MCF 10A (cell line): ENCODE data around the gene ZFAND3. TPM values are rescaled to one million over a fixed set of nuclear protein-coding genes. Genes with fewer than 3 reads are reported as not detected.

Source experiments
- BruUV-seq: library from RNA; stranded (reverse); fragments of 400-500 nt; replicated peaks from 2 replicates; lab custom pipeline; 2021; lab: Mats Ljungman, UMichigan
- CTCF ChIA-PET: fragments of 300-600 bp; sonication (Branson Sonifier 250); formaldehyde crosslinking; extraction: SDS; loops from one replicate; lab custom pipeline; 2021; ENCODE audit warnings: antibody characterized with exemption, inconsistent platforms; lab: Yijun Ruan, JAX
- POLR2A ChIA-PET: fragments of 300-600, 350-650 bp; sonication (Branson Sonifier 250); formaldehyde crosslinking; extraction: SDS; loops from one replicate; lab custom pipeline; 2020; ENCODE audit warnings: antibody characterized with exemption, inconsistent platforms; lab: Yijun Ruan, JAX
- DNase-seq: peaks from one replicate; pipeline ENCODE4 v3.0.0-alpha.2; 2018; ENCODE audit not compliant: unreplicated experiment
- H3K27ac Mint-ChIP-seq: one replicate; pipeline ENCODE4 v1.8.0; 2022; ENCODE audit warnings: mild to moderate bottlenecking, low read depth, mixed read lengths; ENCODE audit not compliant: unreplicated experiment
- H3K27me3 Mint-ChIP-seq: one replicate; pipeline ENCODE4 v1.8.0; 2022; ENCODE audit warnings: mixed read lengths; ENCODE audit not compliant: insufficient read depth, unreplicated experiment
- H3K36me3 Mint-ChIP-seq: one replicate; pipeline ENCODE4 v1.8.0; 2022; ENCODE audit warnings: mild to moderate bottlenecking, moderate library complexity, mixed read lengths; ENCODE audit not compliant: insufficient read depth, unreplicated experiment
- H3K4me1 Mint-ChIP-seq: one replicate; pipeline ENCODE4 v1.8.0; 2022; ENCODE audit warnings: mixed read lengths; ENCODE audit not compliant: insufficient read depth, unreplicated experiment
- H3K4me3 Mint-ChIP-seq: one replicate; pipeline ENCODE4 v1.8.0; 2022; ENCODE audit warnings: mild to moderate bottlenecking, moderate library complexity, mixed read lengths; ENCODE audit not compliant: unreplicated experiment
- H3K9me3 Mint-ChIP-seq: one replicate; pipeline ENCODE4 v1.8.0; 2022; ENCODE audit warnings: mixed read lengths; ENCODE audit not compliant: unreplicated experiment
- intact Hi-C: fragments of 100-400 bp; cut with micrococcal nuclease; formaldehyde crosslinking; loops from 2 replicates; pipeline ENCODE4 v1.14.1; 2022
- total RNA-seq: library from RNA; stranded (reverse); gene quantifications from 2 replicates; pipeline ENCODE4 v1.2.3, GENCODE V29; 2022
- TF ChIP-seq, protein P1 (sequence below): fragments of 200-600 bp; IDR thresholded peaks from one replicate; pipeline ENCODE4 v1.8.0; 2022; ENCODE audit warnings: antibody characterized with exemption, mild to moderate bottlenecking; ENCODE audit not compliant: unreplicated experiment

ZFAND3 gene
- total RNA-seq, 1 experiment from 2014 or later, result 100 TPM

DNA sequence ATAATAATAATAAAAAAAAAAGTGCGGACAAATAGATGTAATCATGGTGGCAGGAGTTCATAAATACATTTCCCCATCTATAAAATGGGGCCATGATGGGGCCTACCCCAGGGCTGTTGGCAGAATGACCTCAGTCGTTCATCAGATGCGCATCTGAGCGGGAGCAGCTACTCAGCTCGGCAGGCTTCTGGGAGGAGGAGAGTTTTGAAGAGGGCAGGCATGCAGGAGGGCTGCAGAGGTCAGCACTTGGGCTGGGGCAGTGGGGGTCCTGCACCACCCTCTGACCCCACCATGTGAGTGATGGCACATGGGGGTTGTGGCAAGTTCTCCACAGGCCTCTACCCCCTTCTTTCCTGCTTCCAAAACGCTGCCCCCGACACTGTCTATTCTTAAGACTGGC is 373.5 kb downstream of the ZFAND3 start:
- DNase-seq, result no peak
- POLR2A ChIA-PET, result interaction anchor here (0.5 kb wide), 1 partner anchor 99 kb away, joined by 3 read pairs; no protein-coding TSS in a partner anchor
- no peak overlapping the region for H3K27ac Mint-ChIP-seq
- no peaks in the 10 kb centered on the region for H3K4me1 Mint-ChIP-seq
- H3K9me3 Mint-ChIP-seq, result no peaks in the 10 kb centered on the region
- TF ChIP-seq, protein P1, sequence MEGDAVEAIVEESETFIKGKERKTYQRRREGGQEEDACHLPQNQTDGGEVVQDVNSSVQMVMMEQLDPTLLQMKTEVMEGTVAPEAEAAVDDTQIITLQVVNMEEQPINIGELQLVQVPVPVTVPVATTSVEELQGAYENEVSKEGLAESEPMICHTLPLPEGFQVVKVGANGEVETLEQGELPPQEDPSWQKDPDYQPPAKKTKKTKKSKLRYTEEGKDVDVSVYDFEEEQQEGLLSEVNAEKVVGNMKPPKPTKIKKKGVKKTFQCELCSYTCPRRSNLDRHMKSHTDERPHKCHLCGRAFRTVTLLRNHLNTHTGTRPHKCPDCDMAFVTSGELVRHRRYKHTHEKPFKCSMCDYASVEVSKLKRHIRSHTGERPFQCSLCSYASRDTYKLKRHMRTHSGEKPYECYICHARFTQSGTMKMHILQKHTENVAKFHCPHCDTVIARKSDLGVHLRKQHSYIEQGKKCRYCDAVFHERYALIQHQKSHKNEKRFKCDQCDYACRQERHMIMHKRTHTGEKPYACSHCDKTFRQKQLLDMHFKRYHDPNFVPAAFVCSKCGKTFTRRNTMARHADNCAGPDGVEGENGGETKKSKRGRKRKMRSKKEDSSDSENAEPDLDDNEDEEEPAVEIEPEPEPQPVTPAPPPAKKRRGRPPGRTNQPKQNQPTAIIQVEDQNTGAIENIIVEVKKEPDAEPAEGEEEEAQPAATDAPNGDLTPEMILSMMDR, result no peak
- no peak overlapping the region for H3K4me3 Mint-ChIP-seq
- BruUV-seq, result no TSS peak
- intact Hi-C loops, result no loop called here
- peaks cover 6% of the 10 kb centered on the region for H3K36me3 Mint-ChIP-seq
- CTCF ChIA-PET, result interaction anchor here (0.5 kb wide), 1 partner anchor 34 kb away, joined by 3 read pairs; no protein-coding TSS in a partner anchor
- H3K27me3 Mint-ChIP-seq, result no peaks in the 10 kb centered on the region

DNA sequence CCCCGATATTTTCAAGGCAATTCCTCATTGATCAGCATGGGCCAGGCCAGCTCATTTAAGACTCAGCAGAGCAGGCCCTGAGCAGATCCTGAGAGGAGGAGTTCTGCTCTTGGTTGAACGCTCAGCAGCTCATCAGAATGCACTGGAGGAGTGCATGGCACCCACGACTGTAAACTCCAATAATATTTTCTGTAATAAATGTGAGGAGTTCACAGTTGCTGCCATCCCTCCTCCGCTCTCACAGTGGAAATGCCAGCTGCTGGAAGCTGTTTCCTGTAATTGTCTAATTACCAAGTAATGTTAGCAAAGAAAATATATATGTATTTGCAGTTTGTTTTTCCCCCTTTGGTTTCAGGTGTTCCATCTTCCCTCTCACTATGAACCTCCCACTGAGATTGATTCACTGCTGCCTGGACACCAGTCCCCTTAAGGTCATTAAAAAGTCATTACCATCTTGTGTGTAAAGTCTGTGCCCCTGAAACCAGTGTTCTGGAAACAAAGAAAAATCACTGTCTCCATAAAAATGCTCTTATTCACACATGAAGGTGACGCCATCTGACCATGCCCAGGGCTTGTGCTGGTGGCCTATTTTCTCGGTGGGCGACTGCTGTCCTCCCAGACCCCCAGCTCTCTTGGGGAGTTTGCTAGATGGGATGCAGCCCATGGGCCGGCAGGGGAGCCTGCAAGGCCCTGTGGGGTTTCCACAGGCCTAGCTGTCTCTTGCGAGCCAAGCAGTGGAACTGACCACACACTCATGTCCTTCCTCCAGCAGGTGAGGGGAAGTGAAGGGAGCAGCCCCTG is 374.2 kb downstream of the ZFAND3 start:
- intact Hi-C loops, result no loop called here
- Mint-ChIP-seq H3K36me3 (peaks cover 6% of the 10 kb centered on the region), H3K9me3 (no peaks in the 10 kb centered on the region), H3K4me1 (no peaks in the 10 kb centered on the region), H3K4me3 (no peak overlapping the region), H3K27ac (no peak overlapping the region), H3K27me3 (no peaks in the 10 kb centered on the region)
- TF ChIP-seq, protein P1, result no peak
- no TSS peak for BruUV-seq
- CTCF ChIA-PET, result no interaction called here
- POLR2A ChIA-PET, result interaction anchor here (0.5 kb wide), 1 partner anchor 99 kb away, joined by 3 read pairs; no protein-coding TSS in a partner anchor
- DNase-seq, result no peak

DNA sequence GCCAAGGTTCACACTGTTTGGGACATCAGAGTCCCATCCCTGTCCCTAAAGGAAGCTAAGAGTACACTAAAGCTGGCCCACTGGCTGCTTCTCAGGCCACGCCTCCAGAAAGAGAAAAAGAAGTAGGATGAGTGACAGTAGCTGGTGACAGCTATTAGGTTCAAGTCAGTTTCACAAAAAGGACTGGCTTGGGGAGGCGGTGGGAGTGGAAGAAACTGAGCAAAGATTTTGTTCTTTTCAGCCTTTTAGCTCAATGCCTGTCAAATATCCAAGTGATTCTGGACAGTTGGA is 374.7 kb downstream of the ZFAND3 start:
- ChIA-PET CTCF (no interaction called here), POLR2A (no interaction called here)
- Mint-ChIP-seq H3K9me3 (no peaks in the 10 kb centered on the region), H3K27ac (no peak overlapping the region), H3K4me3 (no peak overlapping the region), H3K4me1 (no peaks in the 10 kb centered on the region), H3K36me3 (peaks cover 6% of the 10 kb centered on the region), H3K27me3 (no peaks in the 10 kb centered on the region)
- intact Hi-C loops, result no loop called here
- DNase-seq, result no peak
- BruUV-seq, result no TSS peak
- TF ChIP-seq, protein P1, result no peak

DNA sequence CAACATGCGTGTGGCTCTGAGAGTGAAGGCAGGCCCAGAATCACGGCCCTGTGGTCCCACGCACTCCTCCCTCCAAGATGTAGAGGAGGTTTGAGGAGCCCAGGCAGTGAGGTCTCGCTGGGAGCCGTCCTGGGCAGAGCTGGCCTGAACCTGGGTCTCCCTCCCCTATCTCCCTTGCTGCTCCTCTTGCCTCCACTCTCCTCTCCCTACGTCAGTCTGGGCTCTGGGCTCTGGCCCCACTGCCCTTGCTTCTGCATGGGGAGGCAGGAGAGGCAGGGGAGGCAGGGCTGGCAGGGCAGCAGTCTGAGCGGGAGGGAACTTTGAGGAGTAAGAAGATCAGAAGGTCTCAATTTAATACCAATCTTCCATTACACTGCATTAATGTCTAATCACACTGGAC is 375.1 kb downstream of the ZFAND3 start:
- no peak for DNase-seq
- BruUV-seq, result no TSS peak
- Mint-ChIP-seq H3K4me3 (no peak overlapping the region), H3K9me3 (no peaks in the 10 kb centered on the region), H3K36me3 (peaks cover 3% of the 10 kb centered on the region), H3K4me1 (no peaks in the 10 kb centered on the region), H3K27ac (no peak overlapping the region), H3K27me3 (no peaks in the 10 kb centered on the region)
- TF ChIP-seq, protein P1, result no peak
- CTCF ChIA-PET, result no interaction called here
- POLR2A ChIA-PET, result no interaction called here
- intact Hi-C loops, result no loop called here
